Lower leg skin (tissue), 3 donors: Measurements from ENCODE around the gene STXBP6.

Experiments
- POLR2A ChIP-seq, 2 donors: fragments of 450-650 bp; IDR thresholded peaks; one replicate each; pipeline ENCODE4 v1.6.1; 2016 to 2017; ENCODE audit warnings: antibody characterized with exemption in 2 of 2, mild to moderate bottlenecking in 1 of 2, moderate library complexity in 1 of 2
- TF ChIP-seq, protein P1 (sequence below), 3 donors: fragments of 450-650 bp; IDR thresholded peaks; one replicate each; pipeline ENCODE4 v1.5.1; 2016; ENCODE audit warnings: antibody characterized with exemption in 3 of 3, mild to moderate bottlenecking in 3 of 3, moderate library complexity in 2 of 3

- TF ChIP-seq, protein P1, sequence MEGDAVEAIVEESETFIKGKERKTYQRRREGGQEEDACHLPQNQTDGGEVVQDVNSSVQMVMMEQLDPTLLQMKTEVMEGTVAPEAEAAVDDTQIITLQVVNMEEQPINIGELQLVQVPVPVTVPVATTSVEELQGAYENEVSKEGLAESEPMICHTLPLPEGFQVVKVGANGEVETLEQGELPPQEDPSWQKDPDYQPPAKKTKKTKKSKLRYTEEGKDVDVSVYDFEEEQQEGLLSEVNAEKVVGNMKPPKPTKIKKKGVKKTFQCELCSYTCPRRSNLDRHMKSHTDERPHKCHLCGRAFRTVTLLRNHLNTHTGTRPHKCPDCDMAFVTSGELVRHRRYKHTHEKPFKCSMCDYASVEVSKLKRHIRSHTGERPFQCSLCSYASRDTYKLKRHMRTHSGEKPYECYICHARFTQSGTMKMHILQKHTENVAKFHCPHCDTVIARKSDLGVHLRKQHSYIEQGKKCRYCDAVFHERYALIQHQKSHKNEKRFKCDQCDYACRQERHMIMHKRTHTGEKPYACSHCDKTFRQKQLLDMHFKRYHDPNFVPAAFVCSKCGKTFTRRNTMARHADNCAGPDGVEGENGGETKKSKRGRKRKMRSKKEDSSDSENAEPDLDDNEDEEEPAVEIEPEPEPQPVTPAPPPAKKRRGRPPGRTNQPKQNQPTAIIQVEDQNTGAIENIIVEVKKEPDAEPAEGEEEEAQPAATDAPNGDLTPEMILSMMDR (IDR thresholded peaks at IDR 0.05), result no peak
- TF ChIP-seq POLR2A (IDR thresholded peaks at IDR 0.05), result no peak
These were observed 563 bp upstream of the STXBP6 start for GRCh38 chr14:25050269-25051150.
